Measurements from ENCODE around the gene NUP107.
"Not testable (repeated sequence)": the region's sequence is repeated elsewhere in the genome, so short reads cannot be mapped to it uniquely, and the experiment has no call there.

NUP107 gene

GRCh38 chr12:68686595-68687521 is at the start of gene NUP107:
Gene NUP107 (plus strand): TSS chr12:68686978. CDS start chr12:68687066, 88 bp downstream.
- H3K27me3 ChIP-seq (ENCODE audit: insufficient read depth, insufficient read length), result no peaks in the 10 kb centered on the region
- H3K36me3 ChIP-seq (ENCODE audit: insufficient read depth, insufficient read length, low read length), result peaks cover 35% of the 10 kb centered on the region
- TF ChIP-seq YY1 (IDR thresholded peaks at IDR 0.05; ENCODE audit: insufficient read depth, insufficient read length) (no peak), ZNF274 (IDR thresholded peaks at IDR 0.05; ENCODE audit: low read depth, low read length) (no peak), SUZ12 (IDR thresholded peaks at IDR 0.05; ENCODE audit: extremely low read depth, insufficient read depth, insufficient read length) (no peak)
- peak within 1 kb of the TSS; percentile 96 for H3K9ac ChIP-seq (ENCODE audit: insufficient read length, low read depth)
- DNase-seq (ENCODE audit: low read depth, low spot score), result peak; percentile 97
- H3K4me3 ChIP-seq (ENCODE audit: insufficient read length, low read depth), result peak within 1 kb of the TSS; percentile 97
- no peaks in the 10 kb centered on the region for H3K9me3 ChIP-seq (ENCODE audit: insufficient read depth, low read length)
- no peaks in the 10 kb centered on the region for H3K4me1 ChIP-seq (ENCODE audit: insufficient read depth, insufficient read length)

- H3K4me1 ChIP-seq (ENCODE audit: insufficient read depth, insufficient read length); H3K9ac ChIP-seq (ENCODE audit: insufficient read length, low read depth); H3K27me3 ChIP-seq (ENCODE audit: insufficient read depth, insufficient read length); H3K4me3 ChIP-seq (ENCODE audit: insufficient read length, low read depth); H3K9me3 ChIP-seq (ENCODE audit: insufficient read depth, low read length); DNase-seq (ENCODE audit: low read depth, low spot score): not testable (repeated sequence)
- peaks cover 16% of the 10 kb centered on the region for H3K36me3 ChIP-seq (ENCODE audit: insufficient read depth, insufficient read length, low read length)
Measured at GRCh38 chr12:68637439-68637838, 49.3 kb upstream of the NUP107 start.

GRCh38 chr12:68638171-68638570 is 48.6 kb upstream of the NUP107 start:
- Histone ChIP-seq H3K36me3 (ENCODE audit: insufficient read depth, insufficient read length, low read length) (peaks cover 21% of the 10 kb centered on the region), H3K4me3 (ENCODE audit: insufficient read length, low read depth) (no peak overlapping the region), H3K9ac (ENCODE audit: insufficient read length, low read depth) (no peak overlapping the region), H3K27me3 (ENCODE audit: insufficient read depth, insufficient read length) (no peaks in the 10 kb centered on the region), H3K9me3 (ENCODE audit: insufficient read depth, low read length) (no peaks in the 10 kb centered on the region), H3K4me1 (ENCODE audit: insufficient read depth, insufficient read length) (no peaks in the 10 kb centered on the region)
- TF ChIP-seq SUZ12 (IDR thresholded peaks at IDR 0.05; ENCODE audit: extremely low read depth, insufficient read depth, insufficient read length) (no peak), YY1 (IDR thresholded peaks at IDR 0.05; ENCODE audit: insufficient read depth, insufficient read length) (no peak), ZNF274 (IDR thresholded peaks at IDR 0.05; ENCODE audit: low read depth, low read length) (no peak)
- DNase-seq (ENCODE audit: low read depth, low spot score), result no peak

- TF ChIP-seq YY1 (IDR thresholded peaks at IDR 0.05; ENCODE audit: insufficient read depth, insufficient read length), result no peak
- no peak for TF ChIP-seq ZNF274 (IDR thresholded peaks at IDR 0.05; ENCODE audit: low read depth, low read length)
- no peak for TF ChIP-seq SUZ12 (IDR thresholded peaks at IDR 0.05; ENCODE audit: extremely low read depth, insufficient read depth, insufficient read length)
- DNase-seq (ENCODE audit: low read depth, low spot score), result no peak
- H3K9me3 ChIP-seq (ENCODE audit: insufficient read depth, low read length), result no peaks in the 10 kb centered on the region
- no peak overlapping the region for H3K9ac ChIP-seq (ENCODE audit: insufficient read length, low read depth)
- H3K4me1 ChIP-seq (ENCODE audit: insufficient read depth, insufficient read length), result no peaks in the 10 kb centered on the region
- H3K27me3 ChIP-seq (ENCODE audit: insufficient read depth, insufficient read length), result no peaks in the 10 kb centered on the region
- no peak overlapping the region for H3K4me3 ChIP-seq (ENCODE audit: insufficient read length, low read depth)
- peaks cover 21% of the 10 kb centered on the region for H3K36me3 ChIP-seq (ENCODE audit: insufficient read depth, insufficient read length, low read length)
Measured at GRCh38 chr12:68638721-68639395, 47.9 kb upstream of the NUP107 start.

GRCh38 chr12:68639396-68639767 is 47.4 kb upstream of the NUP107 start:
- Histone ChIP-seq H3K36me3 (ENCODE audit: insufficient read depth, insufficient read length, low read length) (peaks cover 21% of the 10 kb centered on the region), H3K4me1 (ENCODE audit: insufficient read depth, insufficient read length) (no peaks in the 10 kb centered on the region), H3K4me3 (ENCODE audit: insufficient read length, low read depth) (no peak overlapping the region), H3K27me3 (ENCODE audit: insufficient read depth, insufficient read length) (no peaks in the 10 kb centered on the region), H3K9me3 (ENCODE audit: insufficient read depth, low read length) (no peaks in the 10 kb centered on the region), H3K9ac (ENCODE audit: insufficient read length, low read depth) (no peak overlapping the region)
- no peak for DNase-seq (ENCODE audit: low read depth, low spot score)
- TF ChIP-seq SUZ12 (IDR thresholded peaks at IDR 0.05; ENCODE audit: extremely low read depth, insufficient read depth, insufficient read length), result no peak
- no peak for TF ChIP-seq YY1 (IDR thresholded peaks at IDR 0.05; ENCODE audit: insufficient read depth, insufficient read length)
- no peak for TF ChIP-seq ZNF274 (IDR thresholded peaks at IDR 0.05; ENCODE audit: low read depth, low read length)

GRCh38 chr12:68641138-68641537 is 45.6 kb upstream of the NUP107 start:
- H3K27me3 ChIP-seq (ENCODE audit: insufficient read depth, insufficient read length), result no peaks in the 10 kb centered on the region
- TF ChIP-seq ZNF274 (IDR thresholded peaks at IDR 0.05; ENCODE audit: low read depth, low read length), result no peak
- TF ChIP-seq YY1 (IDR thresholded peaks at IDR 0.05; ENCODE audit: insufficient read depth, insufficient read length), result no peak
- TF ChIP-seq SUZ12 (IDR thresholded peaks at IDR 0.05; ENCODE audit: extremely low read depth, insufficient read depth, insufficient read length), result no peak
- no peaks in the 10 kb centered on the region for H3K9me3 ChIP-seq (ENCODE audit: insufficient read depth, low read length)
- no peak for DNase-seq (ENCODE audit: low read depth, low spot score)
- peaks cover 20% of the 10 kb centered on the region for H3K36me3 ChIP-seq (ENCODE audit: insufficient read depth, insufficient read length, low read length)
- no peak overlapping the region for H3K9ac ChIP-seq (ENCODE audit: insufficient read length, low read depth)
- no peak overlapping the region for H3K4me3 ChIP-seq (ENCODE audit: insufficient read length, low read depth)
- H3K4me1 ChIP-seq (ENCODE audit: insufficient read depth, insufficient read length), result no peaks in the 10 kb centered on the region

GRCh38 chr12:68646484-68646883 is 40.3 kb upstream of the NUP107 start:
- H3K4me1 ChIP-seq (ENCODE audit: insufficient read depth, insufficient read length), result no peaks in the 10 kb centered on the region
- no peak for DNase-seq (ENCODE audit: low read depth, low spot score)
- H3K9me3 ChIP-seq (ENCODE audit: insufficient read depth, low read length), result no peaks in the 10 kb centered on the region
- no peak for TF ChIP-seq YY1 (IDR thresholded peaks at IDR 0.05; ENCODE audit: insufficient read depth, insufficient read length)
- no peak for TF ChIP-seq SUZ12 (IDR thresholded peaks at IDR 0.05; ENCODE audit: extremely low read depth, insufficient read depth, insufficient read length)
- TF ChIP-seq ZNF274 (IDR thresholded peaks at IDR 0.05; ENCODE audit: low read depth, low read length), result no peak
- H3K27me3 ChIP-seq (ENCODE audit: insufficient read depth, insufficient read length), result no peaks in the 10 kb centered on the region
- H3K36me3 ChIP-seq (ENCODE audit: insufficient read depth, insufficient read length, low read length), result peaks cover 42% of the 10 kb centered on the region
- H3K4me3 ChIP-seq (ENCODE audit: insufficient read length, low read depth), result no peak overlapping the region
- H3K9ac ChIP-seq (ENCODE audit: insufficient read length, low read depth), result no peak overlapping the region

Data from NT2/D1 (cell line).